Spleen (tissue), 13 donors: ENCODE results near the gene PDE6C. TPM values are rescaled to one million over a fixed set of nuclear protein-coding genes. Genes with fewer than 3 reads are reported as not detected.

Experiments
- DNase-seq: peaks from one replicate; pipeline ENCODE4 v3.0.0-alpha.2; 2020
- H3K27ac ChIP-seq, 8 donors: fragments of 200-600 bp; sonication (generic) in 7 of 8; 1 replicate in 4 of 8; 2 replicates in 4 of 8; pipeline versions ENCODE4 v1.5.0 to v1.8.0; 2016 to 2021; ENCODE audit warnings: inconsistent platforms in 4 of 8, mild to moderate bottlenecking in 4 of 8, moderate library complexity in 1 of 8
- H3K27me3 ChIP-seq, 7 donors: fragments of 200-600 bp; sonication (generic) in 6 of 7; replicated peaks in 1 of 7; 1 replicate in 4 of 7; 2 replicates in 3 of 7; pipeline versions ENCODE4 v1.5.0 to v1.8.0; 2016 to 2021; ENCODE audit warnings: inconsistent platforms in 3 of 7, mild to moderate bottlenecking in 1 of 7
- H3K36me3 ChIP-seq, 6 donors: fragments of 200-600 bp; sonication (generic) in 5 of 6; 1 replicate in 4 of 6; 2 replicates in 2 of 6; pipeline versions ENCODE4 v1.5.0 to v1.8.0; 2016 to 2021; ENCODE audit warnings: inconsistent platforms in 2 of 6
- H3K4me1 ChIP-seq, 6 donors: fragments of 200-600 bp; sonication (generic) in 5 of 6; 1 replicate in 3 of 6; 2 replicates in 3 of 6; pipeline versions ENCODE4 v1.5.0 to v1.8.0; 2016 to 2021; ENCODE audit warnings: inconsistent platforms in 3 of 6
- H3K4me3 ChIP-seq, 8 donors: fragments of 200-600 bp; sonication (generic) in 7 of 8; 1 replicate in 4 of 8; 2 replicates in 4 of 8; pipeline versions ENCODE4 v1.5.0 to v1.8.0; 2016 to 2021; ENCODE audit warnings: inconsistent platforms in 4 of 8, mild to moderate bottlenecking in 4 of 8, moderate library complexity in 2 of 8
- H3K9me3 ChIP-seq, 8 donors: fragments of 200-600 bp; sonication (generic) in 7 of 8; 1 replicate in 4 of 8; 2 replicates in 4 of 8; pipeline versions ENCODE4 v1.5.0 to v1.8.0; 2016 to 2021; ENCODE audit warnings: inconsistent platforms in 4 of 8
- POLR2A ChIP-seq, 3 donors: fragments of 450-650 bp; IDR thresholded peaks; one replicate each; pipeline ENCODE4 v1.5.1; 2017; ENCODE audit warnings: antibody characterized with exemption in 3 of 3, mild to moderate bottlenecking in 1 of 3
- POLR2AphosphoS5 ChIP-seq, 3 donors: sonication (generic); formaldehyde crosslinking; IDR thresholded peaks; one replicate each; pipeline ENCODE4 v1.5.1; 2017; ENCODE audit warnings: antibody characterized with exemption in 3 of 3
- WGBS, 5 donors: extraction: QIAGEN DNeasy Blood & Tissue Kit in 3 of 5; methylation state at CpG; one replicate each; pipeline versions ENCODE4 v1.1.5 to v1.1.7; 2013 to 2018; 5-methylcytosine and 5-hydroxymethylcytosine counted together
- intact Hi-C: fragments of 100-400 bp; cut with DNase I; formaldehyde crosslinking; loops from one replicate; pipeline ENCODE4 v1.15.0; 2023; ENCODE audit warnings: low total_unique reads
- long read RNA-seq, 2 donors: transcript quantifications; one replicate each; lab custom pipeline, GENCODE V29; 2026
- polyA plus RNA-seq, 3 donors: library from polyadenylated mRNA; stranded (reverse); fragments of 200-250 nt; gene quantifications; one replicate each; pipeline ENCODE4 v1.2.1, GENCODE V29; 2013
- total RNA-seq, 7 donors: library from RNA; depleted of rRNA in 3 of 7; stranded (reverse); fragments of >200 nt in 3 of 7; fragmentation: NEBNext Ultra II Directional in 4 of 7; extraction: Animal tissue kit (Norgen Biotek cat#: 25700) in 4 of 7; gene quantifications; one replicate each; pipeline versions ENCODE4 v1.1.0 to v1.2.1, GENCODE V29; 2016 to 2021
- TF ChIP-seq, protein P1 (sequence below), 11 experiments: fragments of 200-600 bp in 7 of 11; fragments of 450-650 bp in 4 of 11; sonication (generic) in 4 of 11; IDR thresholded peaks in 8 of 11; conservative IDR thresholded peaks in 3 of 11; 1 replicate in 7 of 11; 2 replicates in 4 of 11; pipeline versions ENCODE4 v1.4.0 to v1.8.0; 2016 to 2021; ENCODE audit warnings: antibody characterized with exemption in 11 of 11, inconsistent platforms in 4 of 11, mild to moderate bottlenecking in 1 of 11
- donor health status: healthy with polysubstance abuse.
- donor health status: DM: no; HTN: no; CAD: no; lungs with moderate emphysema.
- donor health status: DM: no; HTN: no; CAD: no.
- donor health status: Bipolar disorder and iron deficiency.
- donor health status: healthy.
- donor health status: DM: no; HTN: no; CAD: no.
- donor health status: DM: yes; HTN: yes; CAD: no.

PDE6C gene
- total RNA-seq (not detected), polyA plus RNA-seq (not detected)
- long read RNA-seq, donor 1 = 0 reads
- long read RNA-seq, donor 2 = 0 reads

DNA sequence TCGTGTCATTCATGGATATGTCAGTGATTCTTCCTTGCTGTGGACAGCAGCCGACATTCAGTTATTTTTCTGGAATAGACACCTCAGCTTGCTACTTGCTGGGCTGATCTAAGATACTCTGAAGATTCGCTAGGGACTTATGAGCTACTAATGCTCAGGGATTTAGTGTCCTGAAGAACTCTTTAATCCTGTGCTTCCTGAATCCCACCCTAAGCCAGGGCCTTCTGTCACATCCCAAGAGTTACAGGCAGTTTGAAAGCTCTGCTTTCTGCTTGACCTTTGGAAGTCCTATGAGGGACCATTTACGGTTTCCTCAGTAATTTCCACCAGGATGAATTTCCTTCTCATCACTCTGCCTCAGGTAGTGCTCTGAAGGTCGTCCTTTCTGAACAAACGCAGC, at the start of gene PDE6C:
TSS of gene PDE6C (plus strand) at position 227 of the 400 bp plus-strand sequence. CDS start 189 bp downstream, outside the sequence.
- no peak within 1 kb of the TSS for H3K27ac ChIP-seq
- peaks cover 0 to 23% (median 6%) of the 10 kb centered on the region in 6 donors for H3K4me1 ChIP-seq
- peaks cover 0 to 5% (median 2%) of the 10 kb centered on the region in 8 donors for H3K9me3 ChIP-seq
- TF ChIP-seq POLR2A (IDR thresholded peaks at IDR 0.05) (no peak), POLR2AphosphoS5 (IDR thresholded peaks at IDR 0.05) (no peak)
- TF ChIP-seq, protein P1, sequence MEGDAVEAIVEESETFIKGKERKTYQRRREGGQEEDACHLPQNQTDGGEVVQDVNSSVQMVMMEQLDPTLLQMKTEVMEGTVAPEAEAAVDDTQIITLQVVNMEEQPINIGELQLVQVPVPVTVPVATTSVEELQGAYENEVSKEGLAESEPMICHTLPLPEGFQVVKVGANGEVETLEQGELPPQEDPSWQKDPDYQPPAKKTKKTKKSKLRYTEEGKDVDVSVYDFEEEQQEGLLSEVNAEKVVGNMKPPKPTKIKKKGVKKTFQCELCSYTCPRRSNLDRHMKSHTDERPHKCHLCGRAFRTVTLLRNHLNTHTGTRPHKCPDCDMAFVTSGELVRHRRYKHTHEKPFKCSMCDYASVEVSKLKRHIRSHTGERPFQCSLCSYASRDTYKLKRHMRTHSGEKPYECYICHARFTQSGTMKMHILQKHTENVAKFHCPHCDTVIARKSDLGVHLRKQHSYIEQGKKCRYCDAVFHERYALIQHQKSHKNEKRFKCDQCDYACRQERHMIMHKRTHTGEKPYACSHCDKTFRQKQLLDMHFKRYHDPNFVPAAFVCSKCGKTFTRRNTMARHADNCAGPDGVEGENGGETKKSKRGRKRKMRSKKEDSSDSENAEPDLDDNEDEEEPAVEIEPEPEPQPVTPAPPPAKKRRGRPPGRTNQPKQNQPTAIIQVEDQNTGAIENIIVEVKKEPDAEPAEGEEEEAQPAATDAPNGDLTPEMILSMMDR (IDR thresholded peaks at IDR 0.05 in 8 of 11, conservative IDR thresholded peaks at IDR 0.05 in 3 of 11) = no peak
- DNase-seq = no peak
- peaks cover 0 to 23% (median 0%) of the 10 kb centered on the region in 7 donors for H3K27me3 ChIP-seq
- intact Hi-C loops = no loop called here
- no peak within 1 kb of the TSS for H3K4me3 ChIP-seq
- H3K36me3 ChIP-seq = no peaks in the 10 kb centered on the region
- 81 to 92% (median 87%) methylated on average over 6 of the region's 6 CpGs for WGBS, 5 donors

DNA sequence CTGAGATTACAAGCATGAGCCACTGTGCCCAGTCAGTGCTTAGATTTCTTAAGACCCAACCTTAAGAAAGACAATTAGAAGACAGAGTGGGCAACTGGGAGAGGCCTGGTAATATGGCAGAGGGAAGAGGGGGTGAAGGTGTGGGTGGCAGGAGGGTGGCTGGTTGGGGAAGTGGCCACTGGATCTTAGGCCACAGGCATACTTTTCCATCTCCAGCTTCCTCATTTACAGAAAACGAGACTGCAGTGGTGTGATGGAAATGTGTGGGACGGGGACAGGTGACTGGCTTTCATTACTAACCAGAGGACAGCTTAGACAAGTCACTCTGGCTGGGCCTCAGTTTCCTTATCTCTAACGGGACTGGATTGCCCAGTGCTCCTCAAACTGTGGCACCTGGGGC, 46.9 kb upstream of the PDE6C start:
- TF ChIP-seq, protein P1 (IDR thresholded peaks at IDR 0.05 in 8 of 11, conservative IDR thresholded peaks at IDR 0.05 in 3 of 11) = no peak
- TF ChIP-seq POLR2A (IDR thresholded peaks at IDR 0.05) (no peak), POLR2AphosphoS5 (IDR thresholded peaks at IDR 0.05) (no peak)
- intact Hi-C loops = no loop called here
- peaks cover 0 to 64% (median 40%) of the 10 kb centered on the region in 7 donors for H3K27me3 ChIP-seq
- H3K4me1 ChIP-seq = peaks cover 3 to 28% (median 15%) of the 10 kb centered on the region in 6 donors
- no peak overlapping the region for H3K4me3 ChIP-seq
- no peak for DNase-seq
- 49 to 65% (median 54%) methylated on average over 3 of the region's 3 CpGs for WGBS, 5 donors
- H3K9me3 ChIP-seq = no peaks in the 10 kb centered on the region
- H3K36me3 ChIP-seq = no peaks in the 10 kb centered on the region
- H3K27ac ChIP-seq = no peak overlapping the region

DNA sequence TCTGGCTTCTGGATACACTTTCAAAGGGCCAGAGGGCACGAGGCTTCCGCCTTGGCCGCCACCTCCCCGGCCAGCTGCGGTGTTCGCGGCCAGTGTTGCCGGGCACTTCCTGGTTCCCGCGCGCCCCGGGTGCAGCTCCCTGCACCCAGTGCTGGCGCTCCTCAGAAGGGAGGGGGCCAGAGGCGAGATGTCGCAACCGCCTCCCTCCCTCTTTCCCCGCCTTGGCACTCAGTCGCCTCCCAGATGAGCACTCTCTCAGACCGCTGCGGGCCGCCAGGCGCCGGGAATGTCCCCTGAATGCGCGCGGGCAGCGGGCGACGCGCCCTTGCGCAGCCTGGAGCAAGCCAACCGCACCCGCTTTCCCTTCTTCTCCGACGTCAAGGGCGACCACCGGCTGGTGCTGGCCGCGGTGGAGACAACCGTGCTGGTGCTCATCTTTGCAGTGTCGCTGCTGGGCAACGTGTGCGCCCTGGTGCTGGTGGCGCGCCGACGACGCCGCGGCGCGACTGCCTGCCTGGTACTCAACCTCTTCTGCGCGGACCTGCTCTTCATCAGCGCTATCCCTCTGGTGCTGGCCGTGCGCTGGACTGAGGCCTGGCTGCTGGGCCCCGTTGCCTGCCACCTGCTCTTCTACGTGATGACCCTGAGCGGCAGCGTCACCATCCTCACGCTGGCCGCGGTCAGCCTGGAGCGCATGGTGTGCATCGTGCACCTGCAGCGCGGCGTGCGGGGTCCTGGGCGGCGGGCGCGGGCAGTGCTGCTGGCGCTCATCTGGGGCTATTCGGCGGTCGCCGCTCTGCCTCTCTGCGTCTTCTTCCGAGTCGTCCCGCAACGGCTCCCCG, 45.7 kb upstream of the PDE6C start, which contains the start of gene FFAR4:
TSS of gene FFAR4 (plus strand) at position 231 of the 842 bp plus-strand sequence. CDS start at position 287, 56 bp downstream.
- DNase-seq = no peak
- WGBS, 5 donors = 0 to 4% (median 3%) methylated on average over 12 to 84 of the region's 85 CpGs
- Histone ChIP-seq H3K4me1 (peaks cover 3 to 28% (median 15%) of the 10 kb centered on the region in 6 donors), H3K4me3 (peak within 1 kb of the TSS in 7 of 8 donors; percentile 12 to 53 (median 31)), H3K36me3 (no peaks in the 10 kb centered on the region), H3K27ac (no peak within 1 kb of the TSS), H3K9me3 (no peaks in the 10 kb centered on the region), H3K27me3 (peaks cover 0 to 74% (median 40%) of the 10 kb centered on the region in 7 donors)
- intact Hi-C loops = no loop called here
- no peak for TF ChIP-seq POLR2AphosphoS5 (IDR thresholded peaks at IDR 0.05)

DNA sequence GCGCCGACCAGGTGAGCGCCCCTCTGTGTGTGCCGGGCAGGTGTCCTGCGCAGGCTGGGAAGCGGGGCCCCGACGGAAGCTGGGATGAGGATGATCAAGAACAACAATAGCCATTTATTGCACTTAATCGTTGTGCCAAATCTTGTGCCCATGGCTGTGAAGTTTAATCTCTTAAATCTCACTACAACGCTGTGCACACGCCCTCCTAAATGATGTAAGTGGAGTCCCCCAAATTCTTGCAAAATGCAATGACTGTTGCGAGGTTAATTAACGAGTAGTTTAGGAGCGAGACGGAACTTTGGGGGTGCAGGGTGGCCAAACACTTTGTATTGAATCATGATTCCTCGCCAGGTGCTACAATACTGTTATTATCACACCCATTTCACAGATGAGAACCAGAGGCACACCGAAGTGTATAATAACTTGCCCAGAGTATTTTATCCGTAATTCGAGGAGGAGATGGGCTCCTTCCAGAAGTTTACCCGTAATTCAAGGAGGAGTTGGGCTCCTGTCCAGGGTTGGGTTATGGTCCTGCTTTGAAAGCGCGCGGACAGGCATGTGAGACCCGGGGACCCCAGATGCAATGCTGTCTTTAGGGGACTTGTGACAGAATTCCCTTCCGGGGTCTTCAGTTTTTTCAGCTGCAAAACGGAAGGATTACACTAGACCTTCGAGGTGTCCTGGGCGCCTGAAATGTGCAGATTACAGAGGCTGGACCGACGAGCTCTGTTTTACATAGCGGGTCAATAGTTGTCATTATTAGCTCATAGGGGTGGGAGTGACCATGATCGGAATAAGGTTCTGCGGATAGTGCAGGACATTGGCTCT, 44.8 kb upstream of the PDE6C start:
- intact Hi-C loops = no loop called here
- Histone ChIP-seq H3K27ac (no peak overlapping the region), H3K27me3 (peaks cover 0 to 82% (median 40%) of the 10 kb centered on the region in 7 donors), H3K4me1 (peaks cover 3 to 32% (median 15%) of the 10 kb centered on the region in 6 donors), H3K36me3 (no peaks in the 10 kb centered on the region), H3K9me3 (no peaks in the 10 kb centered on the region), H3K4me3 (peak overlapping the region in 5 of 8 donors; percentile 12 to 53 (median 32))
- no peak for DNase-seq
- 16 to 31% (median 17%) methylated on average over 25 to 33 of the region's 33 CpGs for WGBS, 5 donors
- TF ChIP-seq POLR2AphosphoS5 (IDR thresholded peaks at IDR 0.05) (no peak), POLR2A (IDR thresholded peaks at IDR 0.05) (no peak)
- TF ChIP-seq, protein P1 (IDR thresholded peaks at IDR 0.05 in 8 of 11, conservative IDR thresholded peaks at IDR 0.05 in 3 of 11) = no peak
